ENCODE measurements around the gene UBE2QL1.

Gene UBE2QL1

DNA sequence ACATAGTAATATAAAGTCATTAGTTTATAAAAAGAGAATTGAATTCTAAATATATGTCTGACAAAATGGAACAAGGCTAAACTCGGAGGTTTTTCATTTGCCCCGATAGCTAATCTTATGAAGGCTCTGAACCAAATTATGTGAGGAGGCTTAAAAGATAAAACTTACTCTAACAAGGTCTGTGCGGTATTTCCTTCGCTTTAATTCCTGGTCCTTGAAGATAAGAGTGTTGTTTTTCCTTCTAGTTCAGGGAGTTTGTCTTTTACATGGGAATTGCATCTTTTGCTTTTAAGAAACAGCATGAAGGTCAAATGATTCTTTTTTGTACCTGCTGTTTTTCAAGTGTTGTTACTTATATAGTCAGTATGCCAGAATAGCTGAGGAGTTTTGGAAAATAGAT is 68.2 kb downstream of the UBE2QL1 start:
- Histone ChIP-seq H3K4me3 (no peak overlapping the region), H3K4me1 (no peaks in the 10 kb centered on the region), H3K27me3 (no peaks in the 10 kb centered on the region), H3K9me3 (no peaks in the 10 kb centered on the region), H3K27ac (no peak overlapping the region), H3K36me3 (no peaks in the 10 kb centered on the region)
- TF ChIP-seq, protein P1, sequence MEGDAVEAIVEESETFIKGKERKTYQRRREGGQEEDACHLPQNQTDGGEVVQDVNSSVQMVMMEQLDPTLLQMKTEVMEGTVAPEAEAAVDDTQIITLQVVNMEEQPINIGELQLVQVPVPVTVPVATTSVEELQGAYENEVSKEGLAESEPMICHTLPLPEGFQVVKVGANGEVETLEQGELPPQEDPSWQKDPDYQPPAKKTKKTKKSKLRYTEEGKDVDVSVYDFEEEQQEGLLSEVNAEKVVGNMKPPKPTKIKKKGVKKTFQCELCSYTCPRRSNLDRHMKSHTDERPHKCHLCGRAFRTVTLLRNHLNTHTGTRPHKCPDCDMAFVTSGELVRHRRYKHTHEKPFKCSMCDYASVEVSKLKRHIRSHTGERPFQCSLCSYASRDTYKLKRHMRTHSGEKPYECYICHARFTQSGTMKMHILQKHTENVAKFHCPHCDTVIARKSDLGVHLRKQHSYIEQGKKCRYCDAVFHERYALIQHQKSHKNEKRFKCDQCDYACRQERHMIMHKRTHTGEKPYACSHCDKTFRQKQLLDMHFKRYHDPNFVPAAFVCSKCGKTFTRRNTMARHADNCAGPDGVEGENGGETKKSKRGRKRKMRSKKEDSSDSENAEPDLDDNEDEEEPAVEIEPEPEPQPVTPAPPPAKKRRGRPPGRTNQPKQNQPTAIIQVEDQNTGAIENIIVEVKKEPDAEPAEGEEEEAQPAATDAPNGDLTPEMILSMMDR (IDR thresholded peaks at IDR 0.05): no peak
- intact Hi-C loops (cut with DNase I; ENCODE audit: low total_unique reads): no loop called here
- DNase-seq: no peak

DNA sequence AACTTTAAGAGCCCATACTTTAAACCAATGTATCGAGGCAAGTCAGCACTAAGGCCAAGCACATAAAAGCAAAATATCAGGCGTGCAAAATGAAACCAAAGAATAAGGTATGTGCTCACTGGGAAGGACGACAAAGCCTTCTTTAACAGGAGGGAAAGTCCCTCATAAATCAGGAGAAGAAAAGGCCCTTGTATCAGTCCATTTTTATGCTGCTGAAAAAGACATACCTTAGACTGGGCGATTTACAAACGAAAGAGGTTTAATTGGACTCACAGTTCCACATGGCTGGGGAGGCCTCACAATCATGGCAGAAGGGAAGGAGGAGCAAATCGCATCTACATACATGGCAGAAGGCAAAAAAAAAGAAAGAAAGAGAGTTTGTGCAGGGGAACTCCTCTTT is 68.9 kb downstream of the UBE2QL1 start:
- Histone ChIP-seq H3K36me3 (no peaks in the 10 kb centered on the region), H3K9me3 (no peaks in the 10 kb centered on the region), H3K4me3 (no peak overlapping the region), H3K27ac (no peak overlapping the region), H3K27me3 (peaks cover 0 to 3% of the 10 kb centered on the region in 2 donors), H3K4me1 (no peaks in the 10 kb centered on the region)
- intact Hi-C loops (cut with DNase I; ENCODE audit: low total_unique reads): no loop called here
- DNase-seq: no peak
- TF ChIP-seq, protein P1 (IDR thresholded peaks at IDR 0.05): no peak

DNA sequence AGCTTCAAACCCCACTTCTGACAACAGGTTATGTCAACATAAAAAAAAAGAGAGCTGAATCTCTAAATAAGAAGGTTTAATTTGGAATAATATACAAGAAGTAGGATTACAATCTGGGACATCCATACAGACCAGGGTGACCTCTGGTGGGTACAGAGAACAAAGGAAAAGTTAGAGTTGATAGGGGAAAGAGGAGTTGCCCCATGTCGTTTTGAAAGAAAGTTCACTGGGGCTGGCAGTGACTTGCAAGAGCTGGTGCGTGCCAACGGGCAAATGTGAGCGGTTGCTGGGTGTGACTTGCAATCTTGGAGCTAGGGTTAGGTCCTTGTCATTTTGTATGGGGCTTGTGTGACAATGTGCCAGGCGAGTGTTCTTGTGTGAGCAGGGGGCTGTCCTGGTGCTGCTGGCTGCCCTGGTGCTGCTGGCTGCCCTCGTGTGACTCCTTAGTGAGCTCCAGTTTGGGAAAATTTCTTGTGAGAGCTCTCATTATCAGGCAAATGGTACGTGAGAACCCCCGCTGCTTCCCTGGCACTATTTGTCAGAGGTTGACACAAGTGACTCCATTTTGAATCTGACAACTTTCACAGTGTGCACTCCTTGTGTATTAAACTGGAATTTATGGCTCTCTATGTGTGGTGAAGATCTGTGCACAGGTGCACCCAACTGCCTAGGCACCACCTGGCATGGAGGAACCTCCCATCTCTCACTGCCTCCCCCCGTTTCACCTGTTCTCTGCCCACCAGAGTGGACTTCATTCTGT is 69.8 kb downstream of the UBE2QL1 start:
- intact Hi-C loops (cut with DNase I; ENCODE audit: low total_unique reads): no loop called here
- no peak for DNase-seq
- Histone ChIP-seq H3K9me3 (no peaks in the 10 kb centered on the region), H3K36me3 (no peaks in the 10 kb centered on the region), H3K4me3 (no peak overlapping the region), H3K27me3 (peaks cover 0 to 3% of the 10 kb centered on the region in 2 donors), H3K4me1 (no peaks in the 10 kb centered on the region), H3K27ac (no peak overlapping the region)
- TF ChIP-seq, protein P1 (IDR thresholded peaks at IDR 0.05): no peak

DNA sequence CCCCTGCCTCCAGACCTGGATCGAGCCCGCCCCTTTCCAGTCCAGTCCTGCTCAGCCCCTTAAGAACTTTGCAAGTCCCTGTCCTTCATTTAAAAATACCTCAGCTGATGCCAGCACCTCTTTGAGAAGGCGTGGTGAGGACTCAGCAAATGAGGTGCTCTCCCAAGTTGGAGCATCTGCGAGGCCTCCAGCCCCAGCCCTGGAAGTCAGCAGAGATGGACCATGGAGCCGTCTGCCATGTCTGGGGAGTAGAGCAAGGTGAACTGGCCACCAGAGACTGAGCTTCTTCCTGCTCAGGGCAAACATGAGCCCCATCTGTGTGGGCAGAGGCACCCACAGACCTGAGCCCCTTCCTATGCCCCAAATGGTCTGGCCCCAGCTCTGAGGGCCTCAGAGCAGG is 71.5 kb downstream of the UBE2QL1 start:
- Histone ChIP-seq H3K9me3 (no peaks in the 10 kb centered on the region), H3K4me3 (no peak overlapping the region), H3K27me3 (peaks cover 0 to 3% of the 10 kb centered on the region in 2 donors), H3K4me1 (no peaks in the 10 kb centered on the region), H3K27ac (no peak overlapping the region), H3K36me3 (no peaks in the 10 kb centered on the region)
- DNase-seq: no peak
- intact Hi-C loops (cut with DNase I; ENCODE audit: low total_unique reads): no loop called here
- TF ChIP-seq, protein P1 (IDR thresholded peaks at IDR 0.05): no peak

DNA sequence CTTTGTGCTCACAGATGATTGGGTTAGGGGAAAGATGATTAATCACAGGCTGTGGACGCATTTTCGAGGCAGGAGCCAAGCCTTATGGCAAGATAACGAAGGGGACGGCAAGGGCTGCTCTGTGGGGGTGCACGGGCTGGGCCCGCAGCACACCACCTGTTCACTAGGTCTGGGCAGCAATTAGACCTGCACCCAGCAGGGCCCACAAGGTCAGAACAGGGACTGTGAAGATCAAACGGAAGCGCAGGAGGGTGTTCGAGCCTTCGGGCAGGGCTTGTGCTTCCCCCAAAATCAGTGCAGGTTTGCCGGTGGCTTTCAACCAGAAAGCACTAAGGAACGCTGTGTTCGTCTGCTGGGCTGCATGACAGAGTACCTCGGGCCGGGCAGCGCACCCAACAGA is 73.7 kb downstream of the UBE2QL1 start:
- TF ChIP-seq, protein P1 (IDR thresholded peaks at IDR 0.05): no peak
- Histone ChIP-seq H3K4me3 (no peak overlapping the region), H3K27ac (no peak overlapping the region), H3K36me3 (no peaks in the 10 kb centered on the region), H3K9me3 (no peaks in the 10 kb centered on the region), H3K4me1 (no peaks in the 10 kb centered on the region), H3K27me3 (peaks cover 0 to 3% of the 10 kb centered on the region in 2 donors)
- intact Hi-C loops (cut with DNase I; ENCODE audit: low total_unique reads): no loop called here
- no peak for DNase-seq

Measured in tibial artery (tissue), 4 donors.